Natural killer cell (primary cell): ENCODE results near the gene ALKAL2. TPM values are rescaled to one million over a fixed set of nuclear protein-coding genes. Genes with fewer than 3 reads are reported as not detected.

Experiments used
- ATAC-seq, 3 donors: fragments of 150-1000 bp in 2 of 3; fragments of 200-7000 bp in 1 of 3; cut with Tn5 transposase; 1 replicate in 1 of 3; 2 replicates in 2 of 3; pipeline ENCODE4 v1.10.0; 2021; ENCODE audit warnings: mild to moderate bottlenecking in 2 of 3, moderate library complexity in 2 of 3
- DNase-seq, 2 donors: peaks; one replicate each; pipeline versions ENCODE4 v3.0.0 to v3.0.0-alpha.2; 2013 to 2021; ENCODE audit warnings: mixed read lengths in 1 of 2
- H3K27ac ChIP-seq: one replicate; pipeline ENCODE4 v1.5.1; 2013; ENCODE audit warnings: mild to moderate bottlenecking, low read length
- H3K27me3 ChIP-seq: one replicate; pipeline ENCODE4 v1.6.1; 2013; ENCODE audit warnings: low read length; ENCODE audit not compliant: control insufficient read depth, insufficient read depth
- H3K36me3 ChIP-seq: one replicate; pipeline ENCODE4 v1.6.1; 2013; ENCODE audit warnings: low read length; ENCODE audit not compliant: control insufficient read depth, insufficient read depth
- H3K4me1 ChIP-seq: one replicate; pipeline ENCODE4 v1.6.1; 2013; ENCODE audit warnings: low read length; ENCODE audit not compliant: control insufficient read depth, insufficient read depth
- H3K4me3 ChIP-seq: one replicate; pipeline ENCODE4 v1.5.1; 2013; ENCODE audit warnings: low read length
- H3K9me3 ChIP-seq: one replicate; pipeline ENCODE4 v1.6.1; 2013; ENCODE audit warnings: low read length; ENCODE audit not compliant: control insufficient read depth, insufficient read depth
- H3K27ac Mint-ChIP-seq, 2 donors: one replicate each; pipeline ENCODE4 v1.8.0; 2022; ENCODE audit warnings: mild to moderate bottlenecking in 2 of 2, mixed read lengths in 2 of 2, moderate library complexity in 1 of 2
- H3K27me3 Mint-ChIP-seq, 2 donors: one replicate each; pipeline ENCODE4 v1.8.0; 2022; ENCODE audit warnings: low read depth in 2 of 2, mixed read lengths in 2 of 2
- H3K36me3 Mint-ChIP-seq: one replicate; pipeline ENCODE4 v1.8.0; 2022; ENCODE audit warnings: mixed read lengths
- H3K4me1 Mint-ChIP-seq, 2 donors: one replicate each; pipeline ENCODE4 v1.8.0; 2022; ENCODE audit warnings: mixed read lengths in 2 of 2
- H3K4me3 Mint-ChIP-seq: one replicate; pipeline ENCODE4 v1.8.0; 2022; ENCODE audit warnings: mild to moderate bottlenecking, moderate library complexity, mixed read lengths
- H3K9me3 Mint-ChIP-seq, 2 donors: one replicate each; pipeline ENCODE4 v1.8.0; 2022; ENCODE audit warnings: mixed read lengths in 2 of 2
- WGBS: methylation state at CpG from one replicate; pipeline ENCODE4 v1.1.7; 2013; ENCODE audit warnings: missing lambda C conversion rate; ENCODE audit not compliant: insufficient coverage; 5-methylcytosine and 5-hydroxymethylcytosine counted together
- intact Hi-C: fragments of 100-400 bp; cut with micrococcal nuclease; formaldehyde crosslinking; loops from one replicate; pipeline ENCODE4 v1.14.2; 2022
- total RNA-seq, 4 donors: library from RNA; stranded (reverse); fragments of 120-200 nt in 1 of 4; gene quantifications; one replicate each; pipeline versions ENCODE4 v1.2.3 to v1.2.4, GENCODE V29; 2013 to 2022
- TF ChIP-seq, protein P1 (sequence below): fragments of 200-600 bp; IDR thresholded peaks from one replicate; pipeline ENCODE4 v1.8.0; 2022; ENCODE audit warnings: antibody characterized with exemption

Gene ALKAL2
- total RNA-seq, 3 donors from 2014 or later (not counting 1 experiment from before 2014, with no cell fraction given): 1.1 to 2.0 (median 1.7) TPM

DNA sequence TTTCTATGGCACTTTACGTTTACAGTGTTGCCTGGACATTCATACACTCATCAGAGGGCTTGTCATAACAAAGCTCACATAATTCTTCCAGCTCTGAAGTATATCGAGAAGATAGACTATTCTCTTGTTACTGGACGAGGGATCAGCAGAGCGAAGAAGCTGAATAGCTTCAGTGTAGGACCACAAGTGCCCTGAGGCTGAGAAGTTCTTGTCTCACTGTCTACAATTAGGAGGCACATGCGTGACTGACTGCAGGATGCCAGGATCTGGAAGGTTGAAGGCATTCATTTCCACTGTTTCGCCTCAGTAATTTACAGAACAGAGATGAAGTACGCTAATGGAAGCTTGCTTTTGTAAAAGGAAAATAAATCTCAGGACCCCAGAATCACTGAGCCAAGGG is 33.6 kb downstream of the ALKAL2 start:
- Histone ChIP-seq H3K27ac (no peak overlapping the region), H3K4me3 (no peak overlapping the region), H3K27me3 (no peaks in the 10 kb centered on the region), H3K4me1 (no peaks in the 10 kb centered on the region), H3K36me3 (peaks cover 6% of the 10 kb centered on the region), H3K9me3 (no peaks in the 10 kb centered on the region)
- DNase-seq: no peak
- peaks cover 26% of the 10 kb centered on the region for H3K36me3 Mint-ChIP-seq
- no peak for ATAC-seq
- TF ChIP-seq, protein P1, sequence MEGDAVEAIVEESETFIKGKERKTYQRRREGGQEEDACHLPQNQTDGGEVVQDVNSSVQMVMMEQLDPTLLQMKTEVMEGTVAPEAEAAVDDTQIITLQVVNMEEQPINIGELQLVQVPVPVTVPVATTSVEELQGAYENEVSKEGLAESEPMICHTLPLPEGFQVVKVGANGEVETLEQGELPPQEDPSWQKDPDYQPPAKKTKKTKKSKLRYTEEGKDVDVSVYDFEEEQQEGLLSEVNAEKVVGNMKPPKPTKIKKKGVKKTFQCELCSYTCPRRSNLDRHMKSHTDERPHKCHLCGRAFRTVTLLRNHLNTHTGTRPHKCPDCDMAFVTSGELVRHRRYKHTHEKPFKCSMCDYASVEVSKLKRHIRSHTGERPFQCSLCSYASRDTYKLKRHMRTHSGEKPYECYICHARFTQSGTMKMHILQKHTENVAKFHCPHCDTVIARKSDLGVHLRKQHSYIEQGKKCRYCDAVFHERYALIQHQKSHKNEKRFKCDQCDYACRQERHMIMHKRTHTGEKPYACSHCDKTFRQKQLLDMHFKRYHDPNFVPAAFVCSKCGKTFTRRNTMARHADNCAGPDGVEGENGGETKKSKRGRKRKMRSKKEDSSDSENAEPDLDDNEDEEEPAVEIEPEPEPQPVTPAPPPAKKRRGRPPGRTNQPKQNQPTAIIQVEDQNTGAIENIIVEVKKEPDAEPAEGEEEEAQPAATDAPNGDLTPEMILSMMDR: no peak
- no peak overlapping the region for H3K4me3 Mint-ChIP-seq
- 95% methylated on average over 7 of the region's 7 CpGs for WGBS
- H3K27ac Mint-ChIP-seq: no peak overlapping the region
- no peaks in the 10 kb centered on the region for H3K4me1 Mint-ChIP-seq
- H3K9me3 Mint-ChIP-seq: peaks cover 0 to 2% of the 10 kb centered on the region in 2 donors
- no peaks in the 10 kb centered on the region for H3K27me3 Mint-ChIP-seq
- intact Hi-C loops: no loop called here

DNA sequence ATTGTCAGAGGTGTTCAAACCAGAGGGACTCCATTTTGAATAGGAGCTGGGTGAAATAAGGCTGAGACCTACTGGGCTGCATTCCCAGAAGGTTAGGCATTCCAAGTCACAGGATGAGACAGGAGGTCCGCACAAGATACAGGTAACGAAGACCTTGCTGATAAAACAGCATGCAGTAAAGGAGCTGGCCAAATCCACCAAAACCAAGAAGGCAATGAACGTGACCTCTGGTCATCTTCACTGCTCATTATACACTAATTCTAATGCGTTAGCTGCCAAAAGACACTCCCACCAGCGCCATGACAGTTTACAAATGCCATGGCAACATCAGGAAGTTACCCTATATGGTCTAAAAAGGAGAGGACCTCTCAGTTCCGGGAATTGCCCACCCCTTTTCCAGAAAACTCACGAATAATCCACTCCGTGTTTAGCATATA is 34.7 kb downstream of the ALKAL2 start:
- ATAC-seq: no peak
- no peak overlapping the region for H3K4me3 ChIP-seq
- H3K36me3 Mint-ChIP-seq: peaks cover 21% of the 10 kb centered on the region
- TF ChIP-seq, protein P1: no peak
- no peaks in the 10 kb centered on the region for H3K27me3 ChIP-seq
- H3K9me3 Mint-ChIP-seq: peaks cover 0 to 2% of the 10 kb centered on the region in 2 donors
- no peak overlapping the region for H3K27ac ChIP-seq
- H3K36me3 ChIP-seq: peaks cover 6% of the 10 kb centered on the region
- H3K4me1 ChIP-seq: no peaks in the 10 kb centered on the region
- no peaks in the 10 kb centered on the region for H3K27me3 Mint-ChIP-seq
- H3K4me1 Mint-ChIP-seq: no peaks in the 10 kb centered on the region
- H3K4me3 Mint-ChIP-seq: no peak overlapping the region
- H3K27ac Mint-ChIP-seq: no peak overlapping the region
- DNase-seq: no peak
- H3K9me3 ChIP-seq: no peaks in the 10 kb centered on the region
- WGBS: 89% methylated on average over 8 of the region's 8 CpGs
- intact Hi-C loops: no loop called here

DNA sequence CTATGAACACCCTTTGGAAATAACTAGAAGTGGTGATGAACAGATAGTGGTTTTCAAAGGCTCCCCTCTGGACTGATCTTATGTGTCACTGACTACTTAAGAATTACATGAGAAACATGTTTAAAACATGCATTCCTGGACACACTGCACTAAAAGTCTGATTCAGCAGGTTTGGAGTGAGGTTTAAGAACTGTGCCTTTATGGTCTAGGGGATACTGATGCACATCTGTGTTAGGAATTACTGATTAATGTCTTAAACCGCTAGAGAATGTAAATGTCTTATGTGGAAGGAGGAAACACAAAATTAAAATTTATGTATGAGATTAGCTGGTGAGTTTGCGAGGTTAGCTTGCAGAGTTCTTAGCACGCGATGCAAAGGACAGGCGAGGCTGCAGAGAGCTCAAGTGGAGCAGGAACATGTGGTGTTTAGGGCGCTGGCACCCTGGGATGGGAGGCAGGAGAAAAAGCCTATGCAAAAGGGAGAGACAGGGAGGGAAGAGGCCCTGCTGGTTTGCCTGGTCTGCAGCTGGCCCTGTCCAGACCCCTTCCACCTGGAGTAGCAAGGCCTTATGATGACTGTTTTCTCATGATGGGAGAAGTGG is 35.8 kb downstream of the ALKAL2 start:
- H3K27ac ChIP-seq: no peak overlapping the region
- H3K9me3 ChIP-seq: no peaks in the 10 kb centered on the region
- intact Hi-C loops: no loop called here
- H3K4me3 ChIP-seq: no peak overlapping the region
- Mint-ChIP-seq H3K4me1 (no peaks in the 10 kb centered on the region), H3K36me3 (peaks cover 17% of the 10 kb centered on the region), H3K27ac (no peak overlapping the region), H3K27me3 (no peaks in the 10 kb centered on the region), H3K9me3 (no peaks in the 10 kb centered on the region), H3K4me3 (no peak overlapping the region)
- no peak for DNase-seq
- no peaks in the 10 kb centered on the region for H3K4me1 ChIP-seq
- 97% methylated on average over 6 of the region's 6 CpGs for WGBS
- H3K36me3 ChIP-seq: peaks cover 9% of the 10 kb centered on the region
- no peaks in the 10 kb centered on the region for H3K27me3 ChIP-seq
- no peak for ATAC-seq
- TF ChIP-seq, protein P1: no peak

DNA sequence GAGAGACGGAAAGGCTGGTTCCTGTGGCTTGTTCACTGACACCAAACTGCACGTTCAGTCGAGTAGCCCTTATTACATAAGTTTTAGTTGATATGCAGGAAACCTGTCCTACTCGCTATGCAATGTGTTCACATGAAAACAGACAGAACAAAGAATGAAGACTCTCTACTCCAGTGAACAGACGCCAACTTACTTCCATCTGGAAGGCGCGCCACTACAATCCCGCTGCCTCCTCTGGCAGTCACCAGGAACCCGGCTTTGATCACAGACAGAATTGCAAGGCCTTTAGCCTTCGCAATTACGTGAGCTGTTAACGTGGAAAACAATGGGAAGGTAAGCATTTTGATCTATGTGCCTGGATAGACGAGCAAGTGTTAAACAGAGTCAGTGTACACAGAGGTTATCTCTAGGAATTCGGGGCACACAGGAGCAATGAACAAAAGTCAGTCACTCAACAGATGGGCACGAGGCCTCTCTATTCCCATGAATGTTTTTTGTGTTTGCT is 38.3 kb downstream of the ALKAL2 start:
- peaks cover 17% of the 10 kb centered on the region for H3K36me3 Mint-ChIP-seq
- H3K4me3 Mint-ChIP-seq: no peak overlapping the region
- no peaks in the 10 kb centered on the region for H3K9me3 ChIP-seq
- intact Hi-C loops: no loop called here
- H3K27me3 ChIP-seq: no peaks in the 10 kb centered on the region
- DNase-seq: no peak
- TF ChIP-seq, protein P1: no peak
- ATAC-seq: no peak
- peaks cover 10% of the 10 kb centered on the region for H3K4me1 ChIP-seq
- H3K27ac Mint-ChIP-seq: no peak overlapping the region
- H3K27me3 Mint-ChIP-seq: no peaks in the 10 kb centered on the region
- H3K27ac ChIP-seq: no peak overlapping the region
- H3K4me1 Mint-ChIP-seq: peaks cover 12 to 14% of the 10 kb centered on the region in 2 donors
- H3K4me3 ChIP-seq: no peak overlapping the region
- H3K36me3 ChIP-seq: peaks cover 14% of the 10 kb centered on the region
- no peaks in the 10 kb centered on the region for H3K9me3 Mint-ChIP-seq
- 98% methylated on average over 14 of the region's 15 CpGs for WGBS
